Measurements from ENCODE around the gene B4GALNT4.

DNA sequence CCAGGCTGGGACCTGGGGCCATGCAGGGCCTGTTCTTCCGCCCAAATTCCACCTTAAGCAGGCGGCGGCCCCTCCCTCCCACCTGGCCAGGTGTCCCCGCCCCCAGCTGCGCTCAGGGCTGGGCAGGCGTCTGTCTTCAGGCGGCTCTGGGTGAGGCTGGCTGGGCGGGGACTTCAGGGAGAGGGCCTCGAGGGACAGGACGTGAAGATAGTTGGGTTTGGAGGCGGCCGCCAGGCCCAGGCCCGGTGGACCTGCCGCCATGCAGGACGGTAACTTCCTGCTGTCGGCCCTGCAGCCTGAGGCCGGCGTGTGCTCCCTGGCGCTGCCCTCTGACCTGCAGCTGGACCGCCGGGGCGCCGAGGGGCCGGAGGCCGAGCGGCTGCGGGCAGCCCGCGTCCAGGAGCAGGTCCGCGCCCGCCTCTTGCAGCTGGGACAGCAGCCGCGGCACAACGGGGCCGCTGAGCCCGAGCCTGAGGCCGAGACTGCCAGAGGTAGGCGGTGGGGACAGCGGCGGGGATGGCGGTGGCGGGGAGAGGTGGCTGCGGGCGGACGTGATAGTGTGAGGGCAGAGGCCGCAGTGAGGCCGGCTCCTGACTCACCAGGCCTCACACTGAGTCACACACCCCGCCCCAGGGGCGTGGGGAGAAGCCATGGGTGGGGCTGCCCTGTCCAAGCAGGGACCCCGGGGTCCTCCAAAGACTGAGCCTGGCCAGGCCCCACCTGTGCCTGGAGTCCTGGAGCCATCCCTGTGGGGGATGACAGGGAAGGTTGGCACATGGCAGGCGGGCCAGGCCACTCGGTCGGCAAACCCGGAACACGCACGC, 24.9 kb downstream of the B4GALNT4 start, which contains the start of gene PKP3:
- TF ChIP-seq, protein P1, sequence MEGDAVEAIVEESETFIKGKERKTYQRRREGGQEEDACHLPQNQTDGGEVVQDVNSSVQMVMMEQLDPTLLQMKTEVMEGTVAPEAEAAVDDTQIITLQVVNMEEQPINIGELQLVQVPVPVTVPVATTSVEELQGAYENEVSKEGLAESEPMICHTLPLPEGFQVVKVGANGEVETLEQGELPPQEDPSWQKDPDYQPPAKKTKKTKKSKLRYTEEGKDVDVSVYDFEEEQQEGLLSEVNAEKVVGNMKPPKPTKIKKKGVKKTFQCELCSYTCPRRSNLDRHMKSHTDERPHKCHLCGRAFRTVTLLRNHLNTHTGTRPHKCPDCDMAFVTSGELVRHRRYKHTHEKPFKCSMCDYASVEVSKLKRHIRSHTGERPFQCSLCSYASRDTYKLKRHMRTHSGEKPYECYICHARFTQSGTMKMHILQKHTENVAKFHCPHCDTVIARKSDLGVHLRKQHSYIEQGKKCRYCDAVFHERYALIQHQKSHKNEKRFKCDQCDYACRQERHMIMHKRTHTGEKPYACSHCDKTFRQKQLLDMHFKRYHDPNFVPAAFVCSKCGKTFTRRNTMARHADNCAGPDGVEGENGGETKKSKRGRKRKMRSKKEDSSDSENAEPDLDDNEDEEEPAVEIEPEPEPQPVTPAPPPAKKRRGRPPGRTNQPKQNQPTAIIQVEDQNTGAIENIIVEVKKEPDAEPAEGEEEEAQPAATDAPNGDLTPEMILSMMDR (IDR thresholded peaks at IDR 0.05): no peak
- TF ChIP-seq POLR2A (IDR thresholded peaks at IDR 0.05): no peak

Measured in uterus (tissue), 2 donors.